Measurements from ENCODE around the gene PLXNA2.

DNA sequence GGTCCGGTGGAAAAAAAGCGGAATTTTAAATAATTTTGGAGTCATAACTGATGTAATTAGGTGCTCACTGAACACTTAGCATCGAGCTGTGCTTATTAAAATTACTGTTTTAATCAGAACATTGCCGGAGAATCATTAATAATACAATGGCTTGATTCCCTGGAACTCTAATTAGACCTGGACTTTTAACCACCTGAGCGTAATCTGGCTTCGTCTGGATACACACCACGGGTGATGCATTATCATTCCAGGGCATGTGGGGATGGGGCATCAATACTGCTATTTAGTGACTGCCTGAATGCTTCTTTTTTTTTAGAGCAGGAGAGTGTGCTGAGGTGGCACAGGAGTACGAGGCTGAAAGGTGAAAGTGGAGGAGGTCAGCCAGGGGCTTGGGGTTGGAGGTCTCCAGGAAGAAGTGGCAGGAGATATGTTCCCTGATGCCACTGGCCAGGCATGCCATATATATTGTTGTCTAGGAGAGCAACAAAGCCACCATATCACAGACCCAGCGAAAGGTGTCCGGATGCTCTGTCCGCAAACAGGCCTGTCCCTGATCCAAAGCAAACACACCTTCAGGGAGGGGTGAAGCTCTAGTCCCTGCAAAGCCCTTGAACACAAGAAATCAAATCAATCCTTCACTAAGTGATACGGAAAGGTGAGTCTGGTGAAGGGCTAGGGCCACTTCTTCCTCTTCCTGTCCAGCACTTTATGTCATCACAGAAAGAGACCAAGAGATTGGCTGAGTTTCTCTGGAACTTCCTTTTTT, 125.2 kb downstream of the PLXNA2 start:
- TF ChIP-seq, protein P1, sequence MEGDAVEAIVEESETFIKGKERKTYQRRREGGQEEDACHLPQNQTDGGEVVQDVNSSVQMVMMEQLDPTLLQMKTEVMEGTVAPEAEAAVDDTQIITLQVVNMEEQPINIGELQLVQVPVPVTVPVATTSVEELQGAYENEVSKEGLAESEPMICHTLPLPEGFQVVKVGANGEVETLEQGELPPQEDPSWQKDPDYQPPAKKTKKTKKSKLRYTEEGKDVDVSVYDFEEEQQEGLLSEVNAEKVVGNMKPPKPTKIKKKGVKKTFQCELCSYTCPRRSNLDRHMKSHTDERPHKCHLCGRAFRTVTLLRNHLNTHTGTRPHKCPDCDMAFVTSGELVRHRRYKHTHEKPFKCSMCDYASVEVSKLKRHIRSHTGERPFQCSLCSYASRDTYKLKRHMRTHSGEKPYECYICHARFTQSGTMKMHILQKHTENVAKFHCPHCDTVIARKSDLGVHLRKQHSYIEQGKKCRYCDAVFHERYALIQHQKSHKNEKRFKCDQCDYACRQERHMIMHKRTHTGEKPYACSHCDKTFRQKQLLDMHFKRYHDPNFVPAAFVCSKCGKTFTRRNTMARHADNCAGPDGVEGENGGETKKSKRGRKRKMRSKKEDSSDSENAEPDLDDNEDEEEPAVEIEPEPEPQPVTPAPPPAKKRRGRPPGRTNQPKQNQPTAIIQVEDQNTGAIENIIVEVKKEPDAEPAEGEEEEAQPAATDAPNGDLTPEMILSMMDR (IDR thresholded peaks at IDR 0.05) = no peak
- TF ChIP-seq EZH2 (IDR thresholded peaks at IDR 0.05) (no peak), EZH2phosphoT487 (IDR thresholded peaks at IDR 0.05) (no peak)
